Activated CD4-positive, alpha-beta T cell treated with anti-CD3 and anti-CD28 coated beads for 4 hours (primary cell): ENCODE results near the gene DPH1.
A peak's percentile ranks its signal among the peaks of the same experiment; 100 is the strongest.

Experiments used
- DNase-seq, 2 donors: peaks; one replicate each; pipeline ENCODE4 v3.0.0-alpha.2; 2020

DPH1 gene

GRCh38 chr17:2028737-2029136, 1.2 kb upstream of the DPH1 start:
- DNase-seq = no peak

- peak in 1 of 2 donors; percentile 58 for DNase-seq
Measured at GRCh38 chr17:2030779-2031163, 818 bp downstream of the DPH1 start.

GRCh38 chr17:2033153-2033552, 3.2 kb downstream of the DPH1 start:
- DNase-seq = no peak

- DNase-seq = no peak
Measured at GRCh38 chr17:2034157-2034556, 4.2 kb downstream of the DPH1 start.

- DNase-seq = no peak
Measured at GRCh38 chr17:2034806-2035540, 5.0 kb downstream of the DPH1 start.

GRCh38 chr17:2035541-2036488, 5.9 kb downstream of the DPH1 start:
- no peak for DNase-seq

- DNase-seq = no peak
Measured at GRCh38 chr17:2037155-2037554, 7.2 kb downstream of the DPH1 start.

- DNase-seq = no peak
Measured at GRCh38 chr17:2040219-2040827, 10.4 kb downstream of the DPH1 start.

GRCh38 chr17:2040942-2041560, 11.1 kb downstream of the DPH1 start:
- DNase-seq = no peak

- DNase-seq = peak; percentile 98
Measured at GRCh38 chr17:2041561-2042389, 11.8 kb downstream of the DPH1 start, which contains the start of gene OVCA2. OVCA2 (plus strand) TSS chr17:2042022; CDS start chr17:2042048, 26 bp downstream.

GRCh38 chr17:2042390-2042847, 12.5 kb downstream of the DPH1 start:
- DNase-seq = no peak

GRCh38 chr17:2042933-2043332, 13.0 kb downstream of the DPH1 start:
- no peak for DNase-seq

- DNase-seq = no peak
Measured at GRCh38 chr17:2043785-2044184, 13.8 kb downstream of the DPH1 start.

GRCh38 chr17:2044263-2044894, 14.4 kb downstream of the DPH1 start:
- no peak for DNase-seq

GRCh38 chr17:2047590-2047989, 17.6 kb downstream of the DPH1 start:
- no peak for DNase-seq

GRCh38 chr17:2048805-2049204, 18.9 kb downstream of the DPH1 start:
- DNase-seq = no peak

- DNase-seq = peak; percentile 92
Measured at GRCh38 chr17:2049333-2050299, 19.7 kb downstream of the DPH1 start.

- DNase-seq = peak; percentile 76 to 78
Measured at GRCh38 chr17:2050300-2051060, 20.5 kb downstream of the DPH1 start.
